ENCODE data around the gene NOS2.

The NOS2 gene

DNA sequence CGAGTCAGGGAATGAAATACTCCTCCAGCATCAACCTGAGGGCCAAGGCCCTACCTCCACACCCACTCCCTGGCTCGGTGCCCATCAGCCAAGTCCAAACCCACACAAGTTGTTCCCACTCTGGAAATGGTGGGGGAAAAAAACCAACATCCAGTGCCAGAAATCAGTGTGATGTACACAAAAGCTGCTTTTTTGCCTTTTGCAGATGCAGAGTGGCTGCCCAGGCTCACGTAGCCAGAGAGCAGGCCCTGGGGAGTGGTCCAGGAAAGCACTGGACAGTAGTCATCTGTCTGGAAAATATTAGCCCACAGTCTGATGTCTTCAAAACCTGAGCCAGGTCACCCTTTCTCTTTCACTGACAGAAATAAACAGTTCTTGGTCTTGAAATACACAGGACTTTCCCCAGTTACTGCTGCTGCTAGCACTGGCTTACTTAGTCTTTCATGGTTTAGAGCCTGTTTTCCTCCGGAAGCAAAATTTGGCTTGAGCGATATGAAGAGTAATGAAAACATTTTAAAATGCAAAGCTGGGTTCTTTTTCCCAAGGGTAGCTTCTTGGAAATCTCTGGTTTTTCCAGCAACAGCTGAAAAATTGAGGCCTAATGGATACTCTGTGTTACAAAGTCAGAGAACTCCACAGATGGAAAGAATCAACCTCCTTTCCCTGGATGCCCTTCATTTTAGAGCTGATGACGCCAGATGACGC, 18.2 kb upstream of the NOS2 start:
- no peak for DNase-seq

DNA sequence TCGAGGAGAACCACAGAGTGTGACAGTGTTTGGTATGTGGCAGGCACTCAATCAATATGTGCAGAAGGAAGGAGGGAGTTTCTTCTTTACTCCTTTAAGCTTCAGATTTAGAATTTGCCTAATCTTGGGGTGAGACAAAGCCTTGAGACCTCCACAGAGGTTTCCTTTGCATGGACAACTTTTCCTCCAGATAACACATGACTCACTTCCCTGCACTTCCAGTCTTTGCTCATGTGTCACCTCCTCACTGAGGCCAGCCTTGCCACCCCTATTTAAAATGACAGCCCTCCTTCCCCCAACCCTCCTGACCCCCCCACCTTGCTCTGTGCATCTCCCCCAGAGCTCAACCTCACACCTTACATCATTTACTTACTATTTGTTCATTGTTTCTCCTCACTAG, 17.4 kb upstream of the NOS2 start:
- DNase-seq: no peak

DNA sequence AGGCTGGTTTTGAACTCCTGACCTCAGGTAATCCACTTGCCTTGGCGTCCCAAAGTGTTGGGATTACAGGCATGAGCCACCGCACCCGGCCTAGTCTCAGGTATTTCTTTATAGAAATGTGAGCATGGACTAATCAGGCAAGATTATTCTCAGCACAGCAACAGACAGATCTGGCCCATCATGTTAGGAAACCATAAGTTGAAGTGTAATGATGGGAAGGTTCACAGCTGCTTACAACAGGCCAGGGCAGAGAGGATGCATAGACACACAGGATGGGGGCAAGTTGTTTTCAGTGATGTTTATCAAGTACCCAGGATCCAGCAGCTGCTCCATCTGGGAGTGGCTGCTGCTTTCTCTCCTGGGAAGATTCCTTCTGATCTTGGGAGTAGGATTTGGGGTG, 16.6 kb upstream of the NOS2 start:
- DNase-seq: no peak

GRCh38 chr17:27811961-27812360, 11.6 kb upstream of the NOS2 start:
- DNase-seq: no peak

GRCh38 chr17:27810902-27811557, 10.7 kb upstream of the NOS2 start:
- no peak for DNase-seq

- peak in 1 of 2 donors; percentile 9 for DNase-seq
These were observed 10.0 kb upstream of the NOS2 start for GRCh38 chr17:27810211-27810901.

DNA sequence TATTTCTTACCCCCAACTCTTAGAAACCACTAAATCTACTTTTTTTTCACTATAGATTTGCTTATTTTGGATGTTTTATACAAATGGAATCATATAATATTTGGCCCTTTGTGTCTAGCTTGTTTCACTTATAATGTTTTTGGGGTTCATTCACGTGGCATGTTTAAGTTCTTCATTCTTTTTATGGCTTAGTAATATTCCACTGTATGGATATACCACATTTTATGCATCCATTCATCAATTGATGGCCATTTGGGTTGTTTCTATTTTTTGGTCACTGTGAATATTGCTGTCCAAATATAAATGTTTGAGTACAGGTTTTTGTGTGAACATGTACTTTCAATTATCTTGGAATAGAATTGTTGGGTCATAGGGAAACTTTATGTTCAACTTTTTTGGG, 9.2 kb upstream of the NOS2 start:
- no peak for DNase-seq

DNA sequence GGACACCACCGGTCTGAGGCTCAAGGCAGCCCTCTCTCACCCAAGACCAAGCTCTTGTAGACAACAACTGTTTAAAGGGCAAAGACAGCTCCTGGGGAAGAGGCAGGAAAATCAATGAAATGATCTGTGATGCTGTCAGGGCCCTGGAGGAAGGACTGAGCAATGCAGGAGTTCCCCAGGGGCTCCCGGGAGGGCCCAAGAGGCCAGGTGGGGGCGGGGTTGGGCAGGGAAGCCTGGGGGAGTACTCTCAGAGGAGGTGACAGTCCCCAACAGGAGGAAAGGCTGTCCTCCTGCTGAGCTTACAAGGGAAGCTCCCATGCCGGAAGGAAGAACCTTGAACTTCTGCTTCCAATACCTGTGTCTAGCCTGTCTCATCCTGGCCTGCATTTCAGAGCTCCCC, 8.3 kb upstream of the NOS2 start:
- DNase-seq: no peak

DNA sequence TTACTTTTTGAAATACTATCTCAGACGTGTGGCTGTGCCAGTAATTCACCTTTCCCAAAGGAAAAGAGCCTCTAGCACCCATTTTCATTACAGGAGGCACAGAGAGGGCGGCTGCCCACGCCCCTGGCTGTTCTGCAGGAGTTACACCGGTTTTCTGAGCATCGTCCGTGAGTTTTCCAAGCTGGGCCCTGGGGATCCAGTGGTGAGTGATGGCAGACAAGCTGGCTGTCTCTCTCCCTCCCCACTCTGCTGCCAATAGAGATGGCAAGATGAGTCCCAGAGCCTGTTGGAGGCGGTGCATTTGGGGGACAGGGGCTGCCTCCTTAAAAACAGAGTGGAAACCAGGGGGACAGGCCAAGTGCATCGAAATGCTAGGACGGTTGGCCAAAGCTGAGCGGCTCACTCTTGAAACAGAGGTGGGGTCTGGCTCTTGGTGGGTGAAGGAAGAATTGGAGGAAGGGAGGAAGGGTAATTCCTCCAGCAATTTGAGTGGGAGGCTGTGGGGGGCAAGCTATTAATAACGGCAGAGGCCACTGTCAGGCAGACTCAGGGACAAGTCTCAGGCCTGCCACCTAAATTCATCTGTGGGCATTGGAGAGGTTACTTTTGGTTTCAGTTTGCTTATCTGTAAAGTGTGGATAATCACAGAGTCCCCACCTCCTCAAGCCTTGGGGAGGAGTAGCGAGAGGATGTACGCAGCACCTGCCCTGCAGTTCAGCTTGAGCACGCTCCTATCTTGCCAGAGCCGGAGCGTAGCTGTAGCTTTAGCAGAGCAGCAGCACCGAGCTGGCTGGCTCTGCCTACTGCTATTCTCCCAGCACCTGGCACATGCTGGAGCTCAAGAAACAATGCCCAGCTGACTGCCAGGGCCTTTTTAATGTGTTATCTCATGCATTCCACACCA, 7.5 kb upstream of the NOS2 start:
- peak; percentile 59 to 75 for DNase-seq

DNA sequence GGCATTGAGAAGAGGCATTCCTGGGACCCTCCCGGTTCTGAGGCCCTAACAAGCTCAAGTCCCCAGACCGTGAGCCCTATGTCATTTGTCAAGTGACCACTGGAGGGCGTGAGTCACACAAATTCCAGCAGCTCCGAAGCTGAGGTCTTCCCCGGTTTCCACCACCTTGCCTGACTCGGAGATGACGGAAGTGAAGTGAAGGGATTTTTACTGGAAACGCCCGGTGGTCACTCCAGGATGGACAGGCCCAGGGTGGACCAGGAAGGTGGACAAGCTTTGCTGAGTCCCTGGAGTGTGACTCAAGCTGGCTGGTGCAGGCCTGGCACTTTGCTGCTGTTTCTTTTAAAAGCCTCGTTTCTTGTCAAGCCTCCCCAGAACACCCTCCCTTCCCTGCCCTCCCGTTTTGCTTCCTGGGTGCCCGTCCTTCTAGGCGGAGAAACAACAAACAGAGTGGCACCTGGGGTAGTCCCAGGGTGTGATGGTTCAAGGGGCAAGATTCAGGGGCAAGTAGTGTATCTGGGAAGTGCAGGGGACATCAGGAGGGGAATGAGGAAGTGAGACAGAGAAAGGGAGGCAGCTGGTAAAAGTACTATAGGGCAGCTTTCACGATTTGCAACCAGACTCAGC, 5.3 kb upstream of the NOS2 start:
- DNase-seq: peak; percentile 82 to 86

DNA sequence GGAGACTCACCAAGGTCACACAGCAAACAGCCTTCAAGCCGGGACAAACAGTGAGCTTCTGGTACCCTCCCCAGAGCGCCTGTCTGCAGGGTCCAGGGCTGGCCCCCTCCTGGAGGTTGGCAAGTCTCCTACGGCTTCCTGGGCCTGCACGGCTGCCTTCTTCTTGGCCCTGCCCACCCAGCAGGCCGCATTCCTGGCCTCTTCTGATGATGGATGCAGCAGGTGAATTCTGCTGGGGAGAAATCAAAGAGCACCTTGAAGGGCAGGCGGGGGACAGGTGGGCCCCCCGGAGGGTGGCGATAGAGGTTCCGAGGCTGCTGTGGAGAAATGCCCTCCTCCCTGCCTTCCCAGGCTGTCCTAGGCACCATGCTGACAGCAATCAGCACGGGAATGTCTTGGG, 3.8 kb upstream of the NOS2 start:
- no peak for DNase-seq

DNA sequence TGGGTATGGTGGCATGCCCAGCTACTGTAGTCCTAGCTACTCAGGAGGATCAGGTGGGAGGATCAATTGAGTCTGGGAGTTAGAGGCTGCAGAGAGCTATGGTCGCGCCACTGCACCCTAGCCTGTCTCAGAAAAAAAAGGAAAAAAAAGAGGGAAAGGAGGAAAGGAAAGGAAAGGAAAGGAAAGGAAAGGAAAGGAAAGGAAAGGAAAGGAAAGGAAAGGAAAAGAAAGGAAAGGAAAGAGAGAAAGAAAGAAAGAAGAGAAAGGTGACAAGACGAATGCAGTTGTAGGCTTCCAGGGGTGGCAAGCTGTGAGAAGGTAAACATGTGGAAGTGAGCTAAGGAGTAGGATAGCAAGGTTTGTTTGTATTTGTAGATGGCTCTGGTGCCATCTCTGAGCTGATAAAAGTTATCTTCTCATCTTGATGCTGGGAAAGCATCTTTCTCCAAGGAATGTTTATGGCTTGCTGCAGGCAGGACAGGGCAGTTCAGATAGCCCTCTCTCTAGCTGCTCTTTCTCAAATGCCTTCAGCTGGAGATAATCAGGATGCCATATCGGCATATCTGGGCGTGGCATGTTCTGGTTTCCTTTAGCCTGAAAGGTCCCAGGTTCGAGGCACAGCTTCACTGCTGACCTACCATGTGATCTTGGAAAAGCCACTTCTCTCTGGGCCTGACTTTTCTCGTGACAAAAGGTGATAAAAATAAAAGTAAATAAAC, 2.8 kb upstream of the NOS2 start:
- no peak for DNase-seq

- DNase-seq: no peak
These were observed 1.7 kb upstream of the NOS2 start for GRCh38 chr17:27802033-27802432.

DNA sequence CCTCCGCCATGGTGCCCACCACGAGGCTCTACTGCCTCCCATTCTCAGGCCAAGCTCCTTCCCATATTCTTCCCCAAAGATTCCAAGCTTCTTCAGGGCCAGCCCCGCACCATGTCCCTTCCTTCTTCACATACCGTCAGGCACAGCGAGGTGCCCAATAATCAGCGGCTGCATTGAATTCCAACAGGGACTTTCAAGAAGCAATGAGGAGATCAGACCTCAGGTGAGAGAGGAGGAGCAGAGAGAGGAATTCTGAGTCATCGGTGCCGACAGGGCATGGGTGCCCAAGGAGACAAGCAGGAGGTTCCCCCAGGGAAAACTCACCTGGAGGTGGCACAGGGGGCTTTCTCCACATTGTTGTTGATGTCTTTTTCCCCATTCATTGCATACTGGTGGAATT, 2.0 kb downstream of the NOS2 start:
- DNase-seq: no peak

- DNase-seq: no peak
These were observed 2.8 kb downstream of the NOS2 start for GRCh38 chr17:27797390-27798091.

DNA sequence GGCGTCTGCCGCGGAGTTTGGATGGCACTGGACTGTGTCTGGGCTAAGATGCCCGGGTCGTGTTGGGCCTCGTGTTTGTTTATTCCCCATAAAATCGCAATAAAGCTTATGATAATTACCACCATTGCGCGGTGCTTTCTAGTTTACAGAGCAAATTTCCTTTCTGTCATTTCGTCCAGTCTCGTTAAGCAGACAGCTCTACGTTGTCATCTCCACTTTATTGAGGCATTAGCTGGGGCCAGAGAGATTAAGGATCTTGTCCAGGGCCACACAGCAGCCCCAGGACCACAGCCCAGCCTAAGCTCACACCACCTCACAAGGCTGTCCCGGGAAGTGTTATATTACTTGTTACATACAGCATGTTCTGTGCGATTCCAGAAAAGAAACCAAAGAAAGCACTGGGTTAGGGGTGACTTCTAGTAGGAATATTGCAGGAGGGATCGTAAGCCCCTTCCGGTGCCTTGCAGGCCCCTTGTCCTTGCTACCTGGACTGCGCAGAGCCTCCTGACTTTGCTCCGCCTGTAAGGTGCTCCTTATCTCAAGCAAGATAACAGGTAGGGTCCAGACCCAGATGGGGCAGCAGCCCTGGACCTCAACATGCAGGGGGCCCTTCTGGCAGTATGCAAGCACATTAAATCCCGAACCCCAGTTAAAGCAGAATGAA, 6.3 kb downstream of the NOS2 start:
- DNase-seq: no peak

DNA sequence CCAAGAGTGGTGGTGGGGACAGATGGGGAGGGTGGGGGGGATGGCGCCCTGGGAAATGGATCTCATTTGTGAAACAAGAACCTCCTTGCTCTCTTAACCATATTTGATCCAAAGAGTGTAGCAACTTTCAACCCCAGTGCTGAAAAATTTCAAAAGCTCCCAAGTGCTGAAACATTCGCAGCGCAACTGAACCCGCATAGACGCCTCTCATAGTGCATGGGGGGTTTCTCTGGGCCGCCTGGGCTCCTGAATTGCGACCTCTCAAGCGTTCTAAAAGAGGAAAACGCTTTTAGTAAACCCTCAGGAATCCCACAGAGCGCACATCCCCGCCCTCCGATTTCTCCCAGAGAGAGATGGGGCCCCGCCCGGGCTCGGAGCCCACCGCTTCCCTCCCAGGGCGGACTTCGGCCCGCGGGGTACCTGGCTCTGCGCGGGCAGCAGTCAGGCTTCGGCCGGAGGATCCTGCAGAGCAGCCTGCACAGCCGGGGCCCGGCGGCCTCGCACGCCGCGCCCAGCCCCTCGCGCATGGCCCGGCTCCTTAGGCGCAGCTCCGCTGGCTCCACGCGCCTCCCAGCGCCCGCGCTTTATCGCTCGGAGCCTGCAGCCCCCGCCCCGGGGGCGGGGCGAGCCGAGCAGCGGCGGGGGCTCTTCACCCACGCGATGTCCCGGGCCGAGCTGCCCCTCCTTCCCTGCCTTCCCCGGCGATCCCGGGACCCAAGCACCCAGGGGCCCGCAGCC, 7.0 kb downstream of the NOS2 start:
- no peak for DNase-seq

- no peak for DNase-seq
These were observed 8.2 kb downstream of the NOS2 start for GRCh38 chr17:27792095-27792494.

GRCh38 chr17:27788919-27789318, 11.4 kb downstream of the NOS2 start:
- no peak for DNase-seq

All from CD4-positive, alpha-beta T cell treated with Interleukin-1 beta for 1 hour (primary cell).